A549 treated with Mapracorat at 1 μM for 4 hours (cell line): ENCODE results near the gene POTEB3. TPM values are rescaled to one million over a fixed set of nuclear protein-coding genes. Genes with fewer than 3 reads are reported as not detected.

Experiments used
- total RNA-seq: library from RNA; stranded (reverse); fragments of 200-300 nt; extraction: Qiagen RNA extraction; gene quantifications from 5 replicates; pipeline ENCODE4 v1.2.3, GENCODE V29; 2022

The POTEB3 gene
- total RNA-seq, result not detected in 5 replicates

GRCh38 chr15:21440399-21440798 lies at the start of gene POTEB3:
Gene POTEB3 (minus strand): TSS chr15:21440499. CDS start chr15:21440011, 488 bp downstream.

